OCI-M1 (cell line): ENCODE measurements around the gene PDGFRB.

Experiments used
- DNase-seq: peaks from one replicate; lab custom pipeline; 2025; lab: John Stamatoyannopoulos, UW

PDGFRB gene

GRCh38 chr5:150155258-150156026, at the start of gene PDGFRB:
PDGFRB (minus strand) TSS chr5:150155845; CDS start chr5:150137047, 18,798 bp downstream.
- peak; percentile 27 for DNase-seq

GRCh38 chr5:150204590-150204960, 48.9 kb upstream of the PDGFRB start:
- no peak for DNase-seq

DNA sequence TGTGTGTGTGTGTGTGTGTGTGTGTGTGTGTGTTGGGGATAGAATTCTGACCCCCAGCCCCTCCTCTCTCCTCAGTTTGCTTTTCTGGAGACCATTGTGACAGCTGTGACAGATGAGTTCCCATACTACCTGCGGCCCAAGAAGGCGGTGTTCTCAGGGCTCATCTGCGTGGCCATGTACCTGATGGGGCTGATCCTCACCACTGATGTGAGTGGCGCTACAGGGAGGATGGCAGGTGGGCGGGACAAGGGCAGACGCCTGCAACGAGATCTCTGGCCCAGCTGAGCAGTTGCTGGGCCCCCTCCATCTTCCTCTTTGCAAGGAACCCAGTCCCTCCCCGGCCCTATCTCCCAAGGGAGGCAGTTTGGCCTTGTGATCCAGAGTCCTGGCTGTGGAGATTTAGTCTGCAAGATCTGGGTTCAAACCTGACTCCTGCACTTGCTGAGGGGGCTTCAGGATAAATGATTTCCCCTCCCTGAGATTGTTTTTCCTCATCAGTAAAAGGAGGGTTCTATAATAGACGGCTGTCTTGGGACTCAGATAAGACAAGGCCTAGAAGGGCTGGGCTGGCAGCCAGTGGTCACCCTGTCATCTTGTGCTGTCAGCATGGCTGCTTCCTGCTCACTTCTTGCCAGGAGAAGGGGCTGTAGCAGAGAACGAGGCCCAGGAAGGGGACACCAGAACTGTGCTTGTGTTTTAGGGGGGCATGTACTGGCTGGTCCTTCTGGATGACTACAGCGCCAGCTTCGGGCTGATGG, 48.4 kb upstream of the PDGFRB start:
- no peak for DNase-seq

- DNase-seq = no peak
Measured at GRCh38 chr5:150202501-150202900, 46.9 kb upstream of the PDGFRB start.

GRCh38 chr5:150197476-150197875, 41.8 kb upstream of the PDGFRB start:
- DNase-seq = no peak

DNA sequence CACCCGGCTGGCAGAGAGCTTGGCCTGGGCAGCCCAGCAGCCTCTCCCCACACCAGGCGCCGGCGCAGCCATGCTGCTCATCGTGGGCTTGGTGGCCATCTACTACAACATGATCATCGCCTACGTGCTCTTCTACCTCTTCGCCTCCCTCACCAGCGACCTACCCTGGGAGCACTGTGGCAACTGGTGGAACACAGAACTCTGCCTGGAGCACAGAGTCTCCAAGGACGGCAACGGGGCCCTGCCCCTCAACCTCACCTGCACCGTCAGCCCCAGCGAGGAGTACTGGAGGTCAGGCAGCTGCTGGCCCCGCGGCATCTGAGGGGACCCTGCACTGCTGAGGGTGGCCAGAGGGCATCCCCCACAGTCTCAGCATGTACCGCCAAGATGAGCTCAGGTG, 41.3 kb upstream of the PDGFRB start:
- no peak for DNase-seq

- DNase-seq = no peak
Measured at GRCh38 chr5:150196514-150196913, 40.9 kb upstream of the PDGFRB start.

DNA sequence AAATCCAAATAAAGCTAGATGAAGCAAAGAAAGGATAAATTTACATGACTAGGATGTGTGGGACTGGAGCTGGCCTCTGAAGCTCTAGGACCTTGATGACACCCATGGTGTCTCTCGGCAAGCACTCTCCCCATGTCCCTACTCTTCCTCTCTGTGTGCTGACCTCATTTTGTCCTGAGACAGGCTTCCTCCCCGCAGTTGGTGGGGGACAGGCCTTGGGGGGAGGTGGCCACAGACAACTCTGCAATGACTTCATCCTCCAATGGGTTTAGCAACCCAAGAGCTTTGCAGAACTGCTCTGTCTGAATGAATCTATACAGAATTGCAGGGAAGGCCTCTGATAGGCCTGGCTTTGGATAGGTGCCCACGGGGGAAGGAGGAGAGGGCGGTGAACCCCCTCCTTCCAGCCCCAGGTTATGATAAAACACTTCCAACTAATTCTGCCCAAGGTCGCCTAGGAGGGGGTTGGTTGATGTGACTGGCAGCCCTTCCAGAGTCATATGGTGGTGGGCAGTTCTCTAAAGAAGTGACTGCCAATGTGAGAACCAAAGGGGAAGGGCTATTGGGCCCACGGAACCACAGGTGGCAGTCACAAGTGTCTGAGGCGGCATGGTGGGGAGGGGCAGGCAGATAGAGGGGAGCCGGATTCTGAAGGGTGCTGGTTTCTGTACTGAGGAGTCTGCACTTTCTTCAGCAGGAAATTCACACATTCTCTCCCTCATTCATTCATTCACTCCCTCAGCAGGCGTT, 40.3 kb upstream of the PDGFRB start:
- DNase-seq = no peak

GRCh38 chr5:150192462-150192861, 36.8 kb upstream of the PDGFRB start:
- DNase-seq = no peak

DNA sequence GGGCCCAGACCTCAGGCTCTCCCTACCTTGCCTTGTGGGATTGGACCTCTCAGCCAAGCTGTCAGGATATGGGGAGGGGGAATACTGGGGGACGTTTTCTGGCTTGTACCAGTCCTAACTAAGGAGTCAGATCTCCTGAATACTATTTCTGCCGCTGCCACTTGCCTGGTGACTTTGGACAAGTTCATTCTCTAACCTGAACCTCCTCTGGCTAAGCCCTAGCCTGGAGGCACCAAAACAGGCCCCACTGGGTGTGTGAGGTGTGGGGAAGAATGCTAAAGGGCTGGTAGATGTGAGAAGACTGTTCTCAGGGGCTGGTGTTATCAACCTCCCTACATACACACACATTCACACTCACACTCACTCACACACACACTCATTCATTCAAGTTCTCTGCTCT, 35.3 kb upstream of the PDGFRB start:
- DNase-seq = no peak

DNA sequence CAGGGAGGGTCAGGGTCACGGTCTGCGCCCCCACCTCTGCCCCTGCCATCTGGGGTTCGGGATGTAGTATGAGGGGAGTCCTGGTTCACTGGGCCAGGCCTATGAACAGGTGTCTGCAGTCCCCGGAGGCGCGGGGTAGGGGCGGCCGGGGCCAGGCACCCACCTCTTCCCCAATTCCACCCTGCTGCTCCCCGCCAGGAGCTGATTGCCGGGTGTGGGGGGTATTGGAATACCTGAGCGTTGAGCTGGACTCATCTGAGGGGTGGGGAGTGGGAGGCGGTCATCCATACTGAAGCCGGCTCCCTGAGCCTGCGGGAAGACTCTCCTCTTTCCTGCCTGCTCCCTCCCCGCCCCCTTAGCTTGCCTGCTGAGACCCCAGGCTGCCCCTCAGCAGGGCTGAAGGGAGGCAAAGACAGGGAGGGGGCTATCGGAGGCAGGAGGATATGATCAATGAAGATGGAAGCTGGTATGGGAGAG, 34.9 kb upstream of the PDGFRB start:
- no peak for DNase-seq

- no peak for DNase-seq
Measured at GRCh38 chr5:150189728-150190502, 34.3 kb upstream of the PDGFRB start, which contains the start of gene SLC6A7. SLC6A7 (plus strand) TSS chr5:150190062; CDS start chr5:150190328, 266 bp downstream.

DNA sequence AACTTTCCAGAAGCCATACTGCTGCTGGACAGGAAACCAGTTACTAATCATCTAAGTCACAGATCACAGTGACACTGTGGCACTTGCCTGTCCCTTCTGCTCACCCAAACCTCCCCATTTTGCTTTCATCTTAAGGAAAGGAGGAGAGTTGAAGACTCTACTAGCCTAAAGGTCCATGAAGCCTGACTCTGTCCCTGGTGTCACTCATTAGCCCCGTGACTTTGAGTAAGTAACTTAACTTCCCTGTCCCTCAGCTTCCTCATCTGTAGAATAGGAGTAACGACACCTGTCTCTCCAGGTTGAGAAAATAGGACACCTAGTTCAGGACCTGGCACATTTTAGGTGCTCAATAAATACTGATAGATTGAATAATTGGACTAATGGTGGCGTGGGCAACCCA, 33.7 kb upstream of the PDGFRB start:
- no peak for DNase-seq

DNA sequence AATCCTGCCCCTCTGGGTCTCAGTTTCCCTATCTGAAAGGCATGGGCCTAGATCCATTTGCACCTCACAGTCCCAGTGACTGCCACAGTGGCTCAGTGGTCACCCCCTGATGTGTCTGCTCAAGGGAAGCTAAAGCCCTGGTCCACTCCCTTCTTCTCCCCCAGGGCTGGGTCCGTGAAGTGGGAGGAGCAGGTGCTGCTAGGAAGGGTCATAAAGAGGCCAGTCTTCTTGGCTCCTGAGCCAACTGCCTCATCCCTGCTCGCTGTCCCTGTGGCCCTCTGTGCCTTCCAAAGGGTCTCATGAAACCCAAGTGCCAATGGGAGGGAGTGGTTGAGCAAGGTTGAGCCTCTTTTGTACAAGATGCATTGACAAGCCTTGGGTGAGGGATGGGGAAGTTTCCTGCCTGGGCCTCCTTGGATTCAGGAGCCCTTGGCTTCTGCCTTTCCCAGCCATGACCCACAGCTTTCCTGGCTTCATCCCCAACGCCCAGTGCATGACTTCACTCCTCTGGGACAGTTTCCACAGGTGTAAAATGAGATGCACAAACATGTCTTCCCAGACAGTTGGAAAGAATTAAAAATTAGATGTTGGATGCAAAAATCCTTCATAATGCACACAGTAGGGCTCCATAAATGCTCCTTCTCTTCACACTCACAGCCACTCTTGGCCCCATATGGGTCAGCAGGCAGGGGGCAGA, 32.6 kb upstream of the PDGFRB start:
- DNase-seq = no peak

- DNase-seq = no peak
Measured at GRCh38 chr5:150186897-150187296, 31.3 kb upstream of the PDGFRB start.

DNA sequence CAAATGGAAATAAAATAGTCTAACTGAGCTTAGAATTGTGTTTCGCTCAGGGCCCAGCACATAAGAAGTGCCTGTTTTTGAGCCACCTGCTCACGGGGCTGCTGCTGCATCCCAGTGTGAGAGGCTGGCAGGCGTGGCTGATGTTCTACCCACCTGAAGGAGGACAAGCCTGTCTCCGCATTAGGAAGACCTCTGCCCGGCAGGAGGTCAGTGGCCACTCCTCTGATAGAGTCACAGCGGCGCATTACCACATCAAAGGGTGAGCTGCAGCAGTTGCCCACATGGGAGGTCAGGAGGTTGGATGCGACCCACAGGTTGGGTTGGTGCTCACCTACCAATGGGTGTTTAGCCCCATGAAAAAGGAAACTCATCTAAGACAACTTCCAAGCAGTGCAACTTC, 30.5 kb upstream of the PDGFRB start:
- DNase-seq = no peak

DNA sequence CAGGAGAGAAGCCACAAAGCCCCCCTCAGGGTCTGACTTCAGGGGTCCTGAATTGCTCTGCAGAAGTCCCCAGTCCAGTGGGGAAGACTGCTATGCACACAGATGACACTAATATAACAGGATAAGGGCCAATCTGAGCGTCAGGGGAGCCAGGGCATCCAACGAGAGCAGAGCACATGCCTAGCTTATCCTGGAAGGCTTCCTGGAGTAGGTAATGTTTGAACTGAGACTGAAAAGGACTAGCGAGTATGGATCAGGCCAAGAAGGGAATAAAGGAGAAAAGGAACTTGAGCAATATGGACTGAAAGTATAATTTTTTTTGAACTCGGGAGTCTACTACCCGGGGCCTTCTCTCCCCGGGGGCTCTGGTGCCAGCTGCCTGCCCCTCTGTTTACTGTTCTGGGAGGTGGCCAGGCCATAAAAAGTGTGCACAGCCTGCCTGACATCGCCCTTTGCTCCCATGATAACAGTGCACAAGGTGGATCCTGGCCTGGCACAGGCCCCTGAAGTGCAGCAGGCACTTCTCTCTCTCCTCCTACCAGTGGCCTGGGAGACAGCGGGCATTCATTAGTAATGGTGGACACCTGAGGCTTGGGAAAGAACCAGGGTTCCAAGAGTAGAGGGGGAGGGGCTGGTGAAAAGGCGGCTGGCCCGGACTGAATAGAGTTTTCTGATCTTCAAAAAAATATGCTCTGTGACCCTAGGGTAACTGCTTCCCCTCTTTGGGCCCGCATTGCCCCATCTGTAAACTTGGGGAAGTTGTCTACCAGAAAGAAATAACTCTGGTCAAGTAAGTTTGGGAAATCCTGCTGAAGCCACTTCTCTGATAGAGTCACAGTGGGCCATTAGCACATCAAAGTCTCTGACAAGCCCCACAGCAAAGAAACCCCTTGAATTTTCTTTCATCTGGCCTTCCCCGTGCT, 29.6 kb upstream of the PDGFRB start:
- no peak for DNase-seq

- no peak for DNase-seq
Measured at GRCh38 chr5:150184006-150184405, 28.4 kb upstream of the PDGFRB start.

DNA sequence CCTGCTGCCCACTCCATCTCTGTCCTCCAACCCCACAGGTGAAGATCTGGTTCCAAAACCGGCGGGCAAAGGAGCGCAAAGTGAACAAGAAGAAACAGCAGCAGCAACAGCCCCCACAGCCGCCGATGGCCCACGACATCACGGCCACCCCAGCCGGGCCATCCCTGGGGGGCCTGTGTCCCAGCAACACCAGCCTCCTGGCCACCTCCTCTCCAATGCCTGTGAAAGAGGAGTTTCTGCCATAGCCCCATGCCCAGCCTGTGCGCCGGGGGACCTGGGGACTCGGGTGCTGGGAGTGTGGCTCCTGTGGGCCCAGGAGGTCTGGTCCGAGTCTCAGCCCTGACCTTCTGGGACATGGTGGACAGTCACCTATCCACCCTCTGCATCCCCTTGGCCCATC, 27.8 kb upstream of the PDGFRB start:
- DNase-seq = no peak

- DNase-seq = no peak
Measured at GRCh38 chr5:150182774-150183173, 27.1 kb upstream of the PDGFRB start.
